Left ventricle myocardium inferior (tissue), 1 donor: ENCODE results near the gene NKX2-8. TPM values are rescaled to one million over a fixed set of nuclear protein-coding genes. Genes with fewer than 3 reads are reported as not detected.
A peak's percentile ranks its signal among the peaks of the same experiment; 100 is the strongest.

Source experiments
- DNase-seq: peaks from one replicate; pipeline ENCODE4 v3.0.0-alpha.2; 2020
- H3K27ac ChIP-seq: fragments of 200-600 bp; replicated peaks from 2 replicates; pipeline ENCODE4 v1.8.0; 2021
- H3K27me3 ChIP-seq: fragments of 200-600 bp; 2 replicates; pipeline ENCODE4 v1.8.0; 2021; ENCODE audit warnings: low read depth
- H3K36me3 ChIP-seq: fragments of 200-600 bp; 2 replicates; pipeline ENCODE4 v1.8.0; 2021
- H3K4me1 ChIP-seq: fragments of 200-600 bp; 2 replicates; pipeline ENCODE4 v1.8.0; 2021
- H3K4me3 ChIP-seq: fragments of 200-600 bp; 2 replicates; pipeline ENCODE4 v1.8.0; 2021; ENCODE audit warnings: mild to moderate bottlenecking, moderate library complexity
- H3K9me3 ChIP-seq: fragments of 200-600 bp; replicated peaks from 2 replicates; pipeline ENCODE4 v1.8.0; 2021
- intact Hi-C: fragments of 100-400 bp; cut with micrococcal nuclease; formaldehyde crosslinking; loops from one replicate; pipeline ENCODE4 v1.11.0; 2022
- total RNA-seq: library from RNA; stranded (reverse); fragmentation: NEBNext Ultra II Directional; extraction: Animal tissue kit (Norgen Biotek cat#: 25700); gene quantifications from one replicate; pipeline ENCODE4 v1.2.1, GENCODE V29; 2021
- TF ChIP-seq, protein P1 (sequence below): fragments of 200-600 bp; IDR thresholded peaks from 2 replicates; pipeline ENCODE4 v1.8.0; 2021; ENCODE audit warnings: antibody characterized with exemption, mild to moderate bottlenecking, borderline replicate concordance
- donor health status: DM: no; HTN: yes; CAD: no; lungs with severe emphysema.

The NKX2-8 gene
- total RNA-seq, 1 donor from 2014 or later: not detected

DNA sequence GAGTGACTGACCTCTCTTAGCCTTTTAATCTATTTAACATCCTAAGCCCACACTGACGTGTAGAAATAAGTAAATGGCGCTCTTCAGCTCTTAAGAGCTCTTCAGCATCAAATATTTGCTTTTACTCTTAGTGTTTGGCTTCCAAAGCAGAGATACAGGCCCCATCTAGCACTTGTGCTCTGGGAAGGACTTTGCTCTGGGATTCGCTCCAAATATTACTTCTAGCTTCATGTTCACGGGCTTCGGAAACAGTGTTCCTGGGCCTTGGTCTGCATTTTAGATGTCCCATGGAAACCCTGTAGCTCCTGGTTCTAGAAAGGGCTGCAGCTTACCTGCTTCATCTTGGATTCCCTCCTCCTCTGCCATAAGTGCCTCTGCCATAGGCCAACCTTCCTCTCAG lies 2.7 kb upstream of the NKX2-8 start:
- Histone ChIP-seq H3K9me3 (no peaks in the 10 kb centered on the region), H3K4me3 (no peak overlapping the region), H3K27me3 (peaks cover 100% of the 10 kb centered on the region), H3K27ac (no peak overlapping the region), H3K36me3 (no peaks in the 10 kb centered on the region), H3K4me1 (peaks cover 34% of the 10 kb centered on the region)
- TF ChIP-seq, protein P1, sequence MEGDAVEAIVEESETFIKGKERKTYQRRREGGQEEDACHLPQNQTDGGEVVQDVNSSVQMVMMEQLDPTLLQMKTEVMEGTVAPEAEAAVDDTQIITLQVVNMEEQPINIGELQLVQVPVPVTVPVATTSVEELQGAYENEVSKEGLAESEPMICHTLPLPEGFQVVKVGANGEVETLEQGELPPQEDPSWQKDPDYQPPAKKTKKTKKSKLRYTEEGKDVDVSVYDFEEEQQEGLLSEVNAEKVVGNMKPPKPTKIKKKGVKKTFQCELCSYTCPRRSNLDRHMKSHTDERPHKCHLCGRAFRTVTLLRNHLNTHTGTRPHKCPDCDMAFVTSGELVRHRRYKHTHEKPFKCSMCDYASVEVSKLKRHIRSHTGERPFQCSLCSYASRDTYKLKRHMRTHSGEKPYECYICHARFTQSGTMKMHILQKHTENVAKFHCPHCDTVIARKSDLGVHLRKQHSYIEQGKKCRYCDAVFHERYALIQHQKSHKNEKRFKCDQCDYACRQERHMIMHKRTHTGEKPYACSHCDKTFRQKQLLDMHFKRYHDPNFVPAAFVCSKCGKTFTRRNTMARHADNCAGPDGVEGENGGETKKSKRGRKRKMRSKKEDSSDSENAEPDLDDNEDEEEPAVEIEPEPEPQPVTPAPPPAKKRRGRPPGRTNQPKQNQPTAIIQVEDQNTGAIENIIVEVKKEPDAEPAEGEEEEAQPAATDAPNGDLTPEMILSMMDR: no peak
- intact Hi-C loops: no loop called here
- no peak for DNase-seq

DNA sequence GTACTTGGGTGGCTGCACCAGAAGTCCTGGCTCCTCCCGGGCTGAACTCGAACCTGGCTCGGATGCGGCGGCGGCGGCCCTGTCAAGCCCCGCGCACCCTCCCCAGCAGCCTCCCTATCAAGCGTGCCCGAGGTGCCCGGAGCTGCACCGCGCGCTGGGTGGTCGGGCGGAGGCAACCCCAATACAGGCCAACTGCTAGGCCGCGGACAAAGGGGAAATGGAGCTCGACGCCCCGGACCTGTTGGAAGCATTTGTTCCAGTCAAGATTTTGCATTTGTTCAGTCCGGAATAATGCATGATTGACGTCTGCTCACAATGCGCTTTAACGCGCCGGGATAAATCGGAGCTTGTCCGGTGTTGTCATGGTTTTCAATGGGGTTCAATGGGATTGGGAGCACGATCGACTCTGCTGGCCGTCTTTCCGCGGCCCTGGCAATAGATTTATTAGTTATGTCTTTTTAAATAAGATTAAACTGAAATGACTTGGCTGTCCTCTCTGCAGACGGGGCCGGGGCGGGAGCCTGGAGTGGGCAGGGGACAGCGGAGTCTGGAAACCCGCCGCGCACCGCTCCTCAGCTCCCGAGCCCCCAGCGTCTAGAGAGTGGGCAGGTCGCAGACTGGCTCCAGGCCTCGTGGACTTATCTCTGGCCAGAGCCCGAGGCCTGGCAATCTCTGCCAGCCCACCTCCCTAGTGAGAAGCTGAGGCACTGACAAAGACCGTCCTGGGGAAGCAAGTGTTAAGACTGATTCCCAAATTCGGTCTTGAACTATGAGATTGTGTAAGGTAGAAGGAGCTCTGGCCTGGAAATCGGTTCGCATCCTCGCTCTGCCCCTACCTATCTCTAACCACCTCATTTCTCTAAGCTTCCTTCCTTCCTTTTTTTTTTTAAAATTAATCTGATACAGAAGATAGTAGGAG lies 1.7 kb upstream of the NKX2-8 start:
- H3K4me3 ChIP-seq: no peak overlapping the region
- intact Hi-C loops: no loop called here
- peaks cover 100% of the 10 kb centered on the region for H3K27me3 ChIP-seq
- H3K4me1 ChIP-seq: peaks cover 34% of the 10 kb centered on the region
- no peak for DNase-seq
- no peaks in the 10 kb centered on the region for H3K36me3 ChIP-seq
- TF ChIP-seq, protein P1: no peak
- no peak overlapping the region for H3K27ac ChIP-seq
- no peaks in the 10 kb centered on the region for H3K9me3 ChIP-seq

DNA sequence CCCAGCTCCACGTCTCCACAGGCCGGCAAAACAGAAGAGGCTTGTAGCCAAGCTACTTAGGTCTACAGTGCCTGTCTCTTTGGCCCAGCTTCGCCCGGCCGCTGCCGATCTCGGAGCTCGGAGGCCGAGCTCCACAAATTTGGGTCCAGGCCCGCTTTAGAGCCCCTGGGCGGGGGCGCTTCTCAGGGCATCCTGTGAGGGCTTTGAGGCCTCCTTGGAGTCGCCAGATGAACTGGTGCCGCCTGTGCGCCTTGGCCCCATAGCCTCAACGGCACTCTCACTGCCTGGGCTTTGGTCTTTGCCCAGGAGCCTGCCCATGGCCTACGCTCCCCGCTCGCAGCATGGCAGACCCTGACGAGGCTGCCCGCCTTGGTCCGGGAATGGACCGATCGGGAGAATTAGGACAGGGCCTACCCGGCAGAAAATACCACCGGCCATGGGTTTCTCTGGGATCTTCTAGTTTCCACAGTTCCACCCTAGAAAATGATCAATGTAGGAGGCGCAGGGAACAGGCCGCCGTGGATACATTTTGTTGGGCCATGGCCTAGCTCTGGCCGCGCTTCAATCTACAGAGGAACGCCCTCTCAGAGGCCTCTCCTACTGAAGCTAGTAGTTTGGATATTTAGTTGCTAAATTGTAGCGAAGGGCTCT lies 953 bp upstream of the NKX2-8 start:
- no peaks in the 10 kb centered on the region for H3K9me3 ChIP-seq
- H3K4me3 ChIP-seq: peak overlapping the region; percentile 62
- peaks cover 34% of the 10 kb centered on the region for H3K4me1 ChIP-seq
- intact Hi-C loops: no loop called here
- DNase-seq: no peak
- TF ChIP-seq, protein P1: no peak
- no peaks in the 10 kb centered on the region for H3K36me3 ChIP-seq
- H3K27me3 ChIP-seq: peaks cover 100% of the 10 kb centered on the region
- no peak overlapping the region for H3K27ac ChIP-seq

DNA sequence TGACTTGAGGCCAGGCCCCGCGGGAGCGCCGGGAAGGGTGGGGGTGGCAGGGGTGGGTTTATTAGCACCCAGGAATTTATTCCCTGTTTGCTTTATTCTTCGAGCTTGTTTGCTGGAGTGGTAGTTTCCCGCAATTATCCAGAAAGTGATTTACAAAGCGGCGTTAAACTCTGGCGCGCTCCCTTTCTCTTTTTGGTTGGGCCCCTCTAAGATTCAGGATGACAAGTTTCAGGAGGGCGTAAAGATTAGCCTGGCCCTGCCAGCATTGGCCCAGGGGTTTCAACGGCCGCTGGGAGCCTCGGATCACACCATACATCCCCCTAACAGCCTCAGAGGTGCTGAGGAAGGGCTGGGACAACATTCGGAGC lies 444 bp upstream of the NKX2-8 start:
- Histone ChIP-seq H3K4me1 (peaks cover 34% of the 10 kb centered on the region), H3K27me3 (peaks cover 100% of the 10 kb centered on the region), H3K27ac (no peak overlapping the region), H3K4me3 (peak overlapping the region; percentile 62), H3K36me3 (no peaks in the 10 kb centered on the region), H3K9me3 (no peaks in the 10 kb centered on the region)
- TF ChIP-seq, protein P1: no peak
- intact Hi-C loops: no loop called here
- no peak for DNase-seq

DNA sequence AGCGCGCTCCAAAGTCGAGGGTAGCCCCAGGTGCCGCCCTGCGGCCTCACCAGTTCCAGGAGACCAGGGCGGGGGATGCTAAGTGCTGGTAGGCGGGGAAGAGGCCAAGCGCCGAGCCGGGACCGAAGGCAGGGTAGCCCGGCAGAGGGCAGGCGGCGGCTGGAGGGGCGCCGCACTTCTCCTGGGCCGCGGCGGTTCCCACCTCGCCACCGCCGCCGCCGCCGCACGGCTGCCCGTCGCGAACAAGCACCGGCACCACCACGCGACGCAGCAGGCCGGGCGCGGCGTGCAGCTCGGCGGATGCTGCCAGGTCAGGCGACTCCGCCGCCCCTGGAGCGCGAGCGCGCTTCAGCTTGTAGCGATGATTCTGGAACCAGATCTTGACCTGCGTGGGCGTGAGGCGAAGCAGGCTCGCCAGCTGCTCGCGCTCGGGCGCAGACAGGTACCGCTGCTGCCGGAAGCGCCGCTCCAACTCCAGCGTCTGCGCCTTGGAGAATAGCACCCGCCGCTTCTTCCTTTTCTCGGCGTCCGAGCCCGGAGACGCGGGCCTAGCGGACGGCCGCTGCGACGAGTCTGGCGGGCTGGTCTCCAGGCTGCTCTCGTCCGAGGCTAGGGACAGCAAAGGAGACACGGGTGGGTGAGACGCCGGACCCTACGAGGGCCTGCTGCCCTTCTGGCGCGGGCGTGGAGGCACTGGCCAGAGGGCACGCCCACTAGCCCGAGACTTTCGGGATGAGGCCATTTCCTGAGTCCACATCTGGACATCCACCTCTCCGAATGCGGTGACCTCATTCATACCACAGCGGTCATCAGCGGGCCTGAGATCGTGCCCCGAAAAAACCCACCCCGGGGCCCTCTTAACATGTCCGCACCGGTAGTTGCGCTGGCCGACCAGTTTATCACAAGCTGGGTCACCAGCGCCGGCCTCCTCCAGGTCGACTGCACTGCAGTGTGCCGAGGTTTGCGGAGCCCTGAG lies 1.3 kb downstream of the NKX2-8 start:
- Histone ChIP-seq H3K4me3 (peak overlapping the region; percentile 62), H3K27me3 (peaks cover 100% of the 10 kb centered on the region), H3K36me3 (no peaks in the 10 kb centered on the region), H3K9me3 (no peaks in the 10 kb centered on the region), H3K27ac (no peak overlapping the region), H3K4me1 (peaks cover 34% of the 10 kb centered on the region)
- TF ChIP-seq, protein P1: no peak
- intact Hi-C loops: no loop called here
- peak; percentile 13 for DNase-seq
